GM18526 (cell line): Measurements from ENCODE around the gene TOB2.

ENCODE experiments used
- POLR2A ChIP-seq: IDR thresholded peaks from 3 replicates; pipeline ENCODE4 v1.6.1; 2011; ENCODE audit not compliant: insufficient read length; ENCODE audit errors: extremely low read depth

TOB2 gene

GRCh38 chr22:41478473-41478872 lies 31.9 kb upstream of the TOB2 start:
- TF ChIP-seq POLR2A, result no peak

- TF ChIP-seq POLR2A, result no peak
These were observed 28.4 kb upstream of the TOB2 start for GRCh38 chr22:41474872-41475451.

GRCh38 chr22:41471568-41471967 lies 25.0 kb upstream of the TOB2 start:
- TF ChIP-seq POLR2A, result no peak

- TF ChIP-seq POLR2A, result no peak
These were observed 24.3 kb upstream of the TOB2 start for GRCh38 chr22:41470886-41471285.

GRCh38 chr22:41469218-41469851 lies 22.7 kb upstream of the TOB2 start:
- no peak for TF ChIP-seq POLR2A

GRCh38 chr22:41468381-41469217 lies 22.0 kb upstream of the TOB2 start, which contains the start of the genes ACO2 and PHF5A:
ACO2 (plus strand) TSS chr22:41469117; CDS start chr22:41469147, 30 bp downstream.
PHF5A (minus strand) TSS chr22:41468692; CDS start chr22:41468653, 39 bp downstream.
- peak; percentile 63 for TF ChIP-seq POLR2A

GRCh38 chr22:41461901-41462300 lies 15.3 kb upstream of the TOB2 start:
- TF ChIP-seq POLR2A, result no peak

- TF ChIP-seq POLR2A, result no peak
These were observed 12.8 kb upstream of the TOB2 start for GRCh38 chr22:41459431-41459830.

- no peak for TF ChIP-seq POLR2A
These were observed 11.6 kb upstream of the TOB2 start for GRCh38 chr22:41458161-41458728.

- TF ChIP-seq POLR2A, result no peak
These were observed 1.7 kb upstream of the TOB2 start for GRCh38 chr22:41448189-41448808.

- peak; percentile 70 for TF ChIP-seq POLR2A
These were observed 1.0 kb upstream of the TOB2 start for GRCh38 chr22:41447435-41448188.

- TF ChIP-seq POLR2A, result no peak
These were observed 522 bp downstream of the TOB2 start for GRCh38 chr22:41446057-41446501.

GRCh38 chr22:41445129-41446056 lies 1.2 kb downstream of the TOB2 start:
- TF ChIP-seq POLR2A, result no peak
